Small intestine (tissue), 7 donors: ENCODE results near the gene PHF19. TPM values are rescaled to one million over a fixed set of nuclear protein-coding genes. Genes with fewer than 3 reads are reported as not detected.

Experiments
- DNase-seq, 2 donors: peaks; one replicate each; pipeline versions ENCODE4 v3.0.0 to v3.0.0-alpha.2; 2013
- FAIRE-seq: peaks from 2 replicates; lab custom pipeline; 2012; peaks lifted over from hg19 to GRCh38; lab: Jason Lieb, UNC
- H3K27ac ChIP-seq, 3 donors: one replicate each; pipeline ENCODE4 v1.5.1; 2013; ENCODE audit warnings: low read length in 2 of 3, mild to moderate bottlenecking in 2 of 3, control low read depth in 1 of 3, inconsistent platforms in 1 of 3, low read depth in 1 of 3, moderate library complexity in 1 of 3
- H3K27me3 ChIP-seq, 3 donors: one replicate each; pipeline ENCODE4 v1.6.1; 2013; ENCODE audit warnings: low read length in 3 of 3, inconsistent platforms in 1 of 3; ENCODE audit not compliant: control insufficient read depth in 3 of 3, insufficient read depth in 3 of 3
- H3K36me3 ChIP-seq, 3 donors: one replicate each; pipeline ENCODE4 v1.6.1; 2013; ENCODE audit warnings: low read length in 3 of 3, inconsistent platforms in 1 of 3, low read depth in 1 of 3, mild to moderate bottlenecking in 1 of 3, moderate library complexity in 1 of 3; ENCODE audit not compliant: control insufficient read depth in 3 of 3, insufficient read depth in 2 of 3
- H3K4me1 ChIP-seq, 3 donors: one replicate each; pipeline ENCODE4 v1.6.1; 2013; ENCODE audit warnings: low read length in 2 of 3, inconsistent platforms in 1 of 3, low read depth in 1 of 3, mild to moderate bottlenecking in 1 of 3, moderate library complexity in 1 of 3; ENCODE audit not compliant: control insufficient read depth in 3 of 3, insufficient read depth in 2 of 3
- H3K4me3 ChIP-seq, 3 donors: one replicate each; pipeline ENCODE4 v1.5.1; 2013; ENCODE audit warnings: low read length in 3 of 3, control low read depth in 1 of 3, inconsistent platforms in 1 of 3, low read depth in 1 of 3, mild to moderate bottlenecking in 1 of 3, moderate library complexity in 1 of 3
- H3K9me3 ChIP-seq, 2 donors: one replicate each; pipeline ENCODE4 v1.6.1; 2013; ENCODE audit warnings: low read depth in 1 of 2, low read length in 1 of 2; ENCODE audit not compliant: control insufficient read depth in 2 of 2, insufficient read depth in 1 of 2
- WGBS, 3 donors: extraction: QIAGEN DNeasy Blood & Tissue Kit; methylation state at CpG; one replicate each; pipeline ENCODE4 v1.1.7; 2013; 5-methylcytosine and 5-hydroxymethylcytosine counted together
- polyA plus RNA-seq, 4 donors: library from polyadenylated mRNA; stranded (reverse) in 3 of 4; unstranded in 1 of 4; fragments of 200-250 nt in 3 of 4; fragments of 120-200 nt in 1 of 4; gene quantifications; one replicate each; pipeline versions ENCODE4 v1.2.1 to v1.2.3, GENCODE V29; 2013
- donor health status: healthy with polysubstance abuse.
- donor health status: control.
- donor health status: control.
- donor health status: Bipolar disorder and iron deficiency.
- donor health status: healthy.

The PHF19 gene
- polyA plus RNA-seq, 4 donors, result 2.0 to 35.7 (median 17.8) TPM

- no peaks in the 10 kb centered on the region for H3K9me3 ChIP-seq
- FAIRE-seq (no peak), DNase-seq (no peak)
- WGBS, 3 donors, result 92 to 99% (median 96%) methylated on average over 7 of the region's 7 CpGs
- no peak overlapping the region for H3K4me3 ChIP-seq
- no peak overlapping the region for H3K27ac ChIP-seq
- H3K27me3 ChIP-seq, result no peaks in the 10 kb centered on the region
- no peaks in the 10 kb centered on the region for H3K4me1 ChIP-seq
- H3K36me3 ChIP-seq, result peaks cover 3 to 20% (median 12%) of the 10 kb centered on the region in 3 donors
Measured at GRCh38 chr9:120833325-120833724, 43.7 kb downstream of the PHF19 start.

GRCh38 chr9:120832807-120833206 is 44.2 kb downstream of the PHF19 start:
- H3K4me1 ChIP-seq, result no peaks in the 10 kb centered on the region
- no peaks in the 10 kb centered on the region for H3K9me3 ChIP-seq
- H3K36me3 ChIP-seq, result peaks cover 3 to 23% (median 12%) of the 10 kb centered on the region in 3 donors
- no peak for FAIRE-seq
- H3K4me3 ChIP-seq, result no peak overlapping the region
- H3K27ac ChIP-seq, result no peak overlapping the region
- no peaks in the 10 kb centered on the region for H3K27me3 ChIP-seq
- no peak for DNase-seq

DNA sequence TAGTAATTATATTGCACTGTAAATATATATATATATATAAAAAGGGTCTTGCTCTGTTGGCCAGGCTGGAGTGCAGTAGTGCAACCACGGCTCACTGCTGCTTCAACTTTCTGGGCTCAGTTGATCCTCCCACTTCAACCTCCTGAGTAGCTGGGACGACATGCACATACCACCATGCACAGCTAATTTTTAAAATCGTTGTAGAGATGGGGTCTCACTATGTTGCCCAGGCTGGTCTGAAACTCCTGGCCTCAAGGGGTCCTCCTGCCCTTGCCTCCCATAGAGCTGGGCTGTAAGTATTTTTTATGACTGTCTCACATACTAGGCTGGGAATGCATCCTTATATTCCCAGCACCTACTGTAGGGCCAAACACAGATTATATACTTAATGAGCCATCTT is 46.1 kb downstream of the PHF19 start:
- Histone ChIP-seq H3K36me3 (peaks cover 5 to 24% (median 16%) of the 10 kb centered on the region in 3 donors), H3K4me1 (no peaks in the 10 kb centered on the region), H3K27ac (no peak overlapping the region), H3K9me3 (peaks cover 0 to 3% of the 10 kb centered on the region in 2 donors), H3K4me3 (no peak overlapping the region), H3K27me3 (no peaks in the 10 kb centered on the region)
- WGBS, 3 donors, result 93 to 100% (median 96%) methylated on average over 3 of the region's 3 CpGs
- no peak for FAIRE-seq
- DNase-seq, result no peak

- Histone ChIP-seq H3K27ac (no peak overlapping the region), H3K36me3 (peaks cover 5 to 20% (median 16%) of the 10 kb centered on the region in 3 donors)
Measured at GRCh38 chr9:120830151-120830550, 46.8 kb downstream of the PHF19 start.

GRCh38 chr9:120829650-120830049 is 47.3 kb downstream of the PHF19 start:
- FAIRE-seq, result no peak
- H3K27me3 ChIP-seq, result no peaks in the 10 kb centered on the region
- no peak for DNase-seq
- WGBS, 3 donors, result 66 to 86% (median 84%) methylated on average over 1 of the region's 1 CpG
- H3K27ac ChIP-seq, result no peak overlapping the region
- H3K36me3 ChIP-seq, result peaks cover 5 to 20% (median 17%) of the 10 kb centered on the region in 3 donors
- H3K4me1 ChIP-seq, result no peaks in the 10 kb centered on the region
- H3K4me3 ChIP-seq, result no peak overlapping the region
- peaks cover 0 to 5% of the 10 kb centered on the region in 2 donors for H3K9me3 ChIP-seq

More at GRCh38 chr9:120830151-120830550, 46.8 kb downstream of the PHF19 start:
- no peak for DNase-seq
- no peaks in the 10 kb centered on the region for H3K27me3 ChIP-seq
- no peaks in the 10 kb centered on the region for H3K4me1 ChIP-seq
- peaks cover 0 to 5% of the 10 kb centered on the region in 2 donors for H3K9me3 ChIP-seq
- no peak overlapping the region for H3K4me3 ChIP-seq
- 92 to 94% (median 94%) methylated on average over 3 of the region's 3 CpGs for WGBS, 3 donors
- no peak for FAIRE-seq

DNA sequence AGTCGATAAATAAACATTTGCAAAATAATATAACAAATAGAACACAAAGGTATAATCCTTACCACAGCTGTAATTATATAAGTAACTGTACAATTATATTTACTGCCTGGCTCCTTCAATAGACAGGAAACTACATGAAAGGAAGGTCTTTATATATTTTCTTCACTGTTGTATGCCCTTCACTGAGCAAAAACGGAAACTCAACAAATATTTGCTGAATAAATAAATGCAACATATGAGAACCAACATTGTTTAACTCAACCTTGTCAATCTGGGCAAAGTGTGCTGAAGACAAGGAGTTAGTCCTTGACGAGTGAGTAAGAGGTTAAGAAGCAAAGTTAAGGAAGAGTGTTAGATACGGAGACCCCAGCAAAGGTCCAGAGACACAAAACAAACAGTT is 56.9 kb downstream of the PHF19 start:
- peaks cover 9 to 22% (median 22%) of the 10 kb centered on the region in 3 donors for H3K36me3 ChIP-seq
- no peaks in the 10 kb centered on the region for H3K27me3 ChIP-seq
- 87 to 93% (median 87%) methylated on average over 4 of the region's 4 CpGs for WGBS, 3 donors
- no peak overlapping the region for H3K27ac ChIP-seq
- H3K4me1 ChIP-seq, result no peaks in the 10 kb centered on the region
- FAIRE-seq (no peak), DNase-seq (no peak)
- no peaks in the 10 kb centered on the region for H3K9me3 ChIP-seq
- no peak overlapping the region for H3K4me3 ChIP-seq

GRCh38 chr9:120818595-120818994 is 58.4 kb downstream of the PHF19 start:
- DNase-seq (no peak), FAIRE-seq (no peak)
- 85 to 100% (median 90%) methylated on average over 1 of the region's 1 CpG for WGBS, 3 donors
- Histone ChIP-seq H3K9me3 (no peaks in the 10 kb centered on the region), H3K4me1 (no peaks in the 10 kb centered on the region), H3K36me3 (peaks cover 9 to 22% (median 16%) of the 10 kb centered on the region in 3 donors), H3K27ac (no peak overlapping the region), H3K27me3 (no peaks in the 10 kb centered on the region), H3K4me3 (no peak overlapping the region)

DNA sequence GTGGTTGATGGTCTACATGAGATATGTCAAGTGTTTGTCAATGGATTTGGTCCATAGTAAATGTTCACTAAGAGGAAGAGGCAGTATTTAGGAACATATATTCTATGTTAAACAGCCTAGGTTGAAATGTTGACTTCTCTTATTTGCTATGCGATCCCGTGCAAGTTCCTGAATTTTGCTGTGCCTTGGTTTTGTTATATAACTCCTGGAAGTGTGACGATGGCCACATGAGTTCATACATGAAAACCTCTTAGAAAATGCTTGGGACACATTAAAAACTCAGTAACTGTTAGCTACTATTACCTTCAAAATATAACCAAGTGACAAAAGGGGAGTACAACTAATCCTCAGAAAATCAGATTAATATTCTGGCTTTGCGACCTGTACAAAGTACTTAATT is 61.9 kb downstream of the PHF19 start:
- Histone ChIP-seq H3K27ac (no peak overlapping the region), H3K9me3 (peaks cover 0 to 5% of the 10 kb centered on the region in 2 donors), H3K27me3 (no peaks in the 10 kb centered on the region), H3K4me3 (no peak overlapping the region), H3K36me3 (peaks cover 2 to 6% (median 5%) of the 10 kb centered on the region in 3 donors), H3K4me1 (no peaks in the 10 kb centered on the region)
- no peak for DNase-seq
- whole genome bisulfite sequencing, 3 donors, result 75 to 87% (median 83%) methylated on average over 4 of the region's 4 CpGs
- FAIRE-seq, result no peak

DNA sequence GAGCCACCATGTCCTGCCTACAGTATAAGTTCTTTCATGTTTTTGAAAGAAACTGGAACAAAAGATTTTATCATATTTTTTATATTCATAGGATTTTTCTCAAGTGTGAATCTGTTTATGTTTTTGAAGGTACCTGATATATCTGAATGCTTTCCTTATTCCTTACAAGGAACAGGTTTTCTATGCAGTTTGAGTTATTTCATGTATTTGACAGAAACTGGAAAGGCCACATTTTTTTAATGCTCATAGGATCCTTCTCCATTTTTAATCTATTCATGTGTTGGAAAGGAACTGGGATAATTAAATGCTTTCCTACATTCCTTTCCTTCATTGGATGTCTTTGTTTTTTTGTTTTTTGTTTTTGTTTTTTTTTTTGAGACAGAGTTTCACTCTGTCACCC is 68.1 kb downstream of the PHF19 start:
- H3K4me3 ChIP-seq, result no peak overlapping the region
- no peak for DNase-seq
- H3K27ac ChIP-seq, result no peak overlapping the region
- FAIRE-seq, result no peak
- no peaks in the 10 kb centered on the region for H3K36me3 ChIP-seq
- no peaks in the 10 kb centered on the region for H3K4me1 ChIP-seq
- peaks cover 0 to 37% of the 10 kb centered on the region in 2 donors for H3K9me3 ChIP-seq
- H3K27me3 ChIP-seq, result no peaks in the 10 kb centered on the region
